GM19025 (cell line): ENCODE data around the gene DDAH1.
"Not testable (repeated sequence)": the region's sequence is repeated elsewhere in the genome, so short reads cannot be mapped to it uniquely, and the experiment has no call there.

Experiments
- ATAC-seq: cut with Tn5 transposase; IDR thresholded peaks from one replicate; pipeline ENCODE4 v1.9.1; 2021; ENCODE audit warnings: mild to moderate bottlenecking, low read depth, moderate library complexity; ENCODE audit not compliant: unreplicated experiment

The DDAH1 gene

GRCh38 chr1:85473390-85473789, 8.4 kb upstream of the DDAH1 start:
- ATAC-seq: no peak

GRCh38 chr1:85471558-85471957, 6.6 kb upstream of the DDAH1 start:
- ATAC-seq: no peak

- ATAC-seq: not testable (repeated sequence)
These were observed 5.2 kb upstream of the DDAH1 start for GRCh38 chr1:85470130-85470529.

DNA sequence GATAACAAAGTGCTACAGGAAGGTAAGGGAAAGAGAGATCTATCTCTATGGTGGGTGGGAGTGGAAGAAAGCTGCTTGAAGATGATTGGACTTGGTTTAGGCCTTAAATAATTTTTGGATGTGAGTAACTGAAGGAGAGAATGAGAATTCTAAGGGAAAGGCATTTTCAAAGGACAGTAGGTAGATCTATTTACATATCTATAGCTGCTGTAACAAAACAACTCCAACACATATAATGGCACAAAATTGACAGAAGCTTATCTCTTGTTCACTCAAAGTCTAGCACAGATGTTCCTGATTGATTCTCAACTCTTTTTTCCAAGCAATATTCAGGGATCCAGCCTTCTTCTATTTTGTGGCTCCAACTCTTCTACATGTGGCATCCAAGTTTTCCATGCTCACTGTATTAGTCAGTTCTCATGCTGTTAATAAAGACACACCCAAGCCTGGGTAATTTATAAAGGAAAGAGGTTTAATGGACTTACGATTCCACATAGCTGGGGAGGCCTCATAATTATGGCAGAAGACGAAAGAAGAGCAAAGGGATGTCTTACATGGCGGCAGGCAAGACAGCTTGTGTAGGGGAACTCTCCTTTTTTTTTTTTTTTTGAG, 3.1 kb upstream of the DDAH1 start:
- no peak for ATAC-seq

DNA sequence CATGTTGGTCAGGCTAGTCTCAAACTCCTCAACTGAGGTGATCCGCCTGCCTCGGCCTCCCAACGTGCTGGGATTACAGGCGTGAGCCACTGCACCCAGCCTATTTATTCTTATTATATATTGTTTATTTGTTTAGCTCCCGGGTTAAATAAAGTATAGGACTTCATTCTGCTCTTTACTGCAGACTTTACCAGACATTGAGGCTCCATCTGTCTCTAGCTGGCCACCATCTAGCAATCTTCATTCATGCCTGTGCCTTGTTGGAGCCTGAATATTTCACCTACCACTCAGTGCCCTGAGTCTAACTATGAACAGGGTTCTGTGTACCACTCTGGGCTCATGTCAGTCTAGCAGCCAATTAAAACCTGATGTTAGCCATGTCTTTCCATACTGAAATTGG, 2.1 kb upstream of the DDAH1 start:
- no peak for ATAC-seq

DNA sequence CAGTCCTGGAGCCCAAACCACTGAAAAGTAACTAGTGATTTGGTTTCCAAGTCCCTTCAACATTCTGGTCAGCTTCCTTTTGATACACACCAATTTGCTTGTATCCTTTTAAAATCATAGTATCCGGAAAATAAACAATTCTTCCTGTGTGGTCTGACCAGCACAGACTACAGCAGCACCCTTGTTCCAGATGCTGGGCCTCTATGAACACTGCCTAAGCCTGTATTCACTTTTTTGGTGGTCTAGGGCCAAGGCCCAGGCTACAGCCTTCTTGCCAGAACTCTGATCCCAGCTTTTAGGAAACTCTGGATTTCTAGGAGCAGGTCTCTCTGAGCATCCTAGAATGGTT, 801 bp upstream of the DDAH1 start:
- no peak for ATAC-seq

DNA sequence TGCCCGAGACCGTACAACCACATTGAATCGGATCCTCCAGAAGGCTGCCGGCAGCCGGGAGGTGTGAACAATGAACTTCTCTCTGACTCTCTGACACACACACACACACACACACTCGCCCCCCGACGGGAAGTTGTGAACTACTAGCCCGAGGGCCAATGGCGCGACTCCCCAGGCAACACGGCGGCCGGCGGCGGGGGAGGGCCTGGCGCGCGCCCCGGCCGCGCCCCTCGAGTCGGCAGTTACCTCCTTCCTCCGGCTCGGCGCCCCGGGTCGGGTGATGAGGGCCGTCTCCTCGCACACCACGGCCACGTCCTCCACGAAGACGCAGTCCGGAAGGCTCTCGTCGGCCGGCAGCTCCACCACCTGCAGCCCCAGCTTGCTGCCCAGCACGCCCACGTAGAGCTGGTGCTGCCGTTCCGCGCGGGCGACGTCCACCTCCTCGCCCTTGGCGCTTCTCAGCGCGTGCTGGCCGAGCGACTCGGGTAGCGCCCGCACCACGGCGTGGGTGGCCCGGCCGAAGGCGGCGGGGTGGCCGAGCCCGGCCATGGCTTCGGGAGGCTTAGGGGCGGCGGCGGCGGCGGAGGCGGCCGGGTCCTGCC, 361 bp downstream of the DDAH1 start:
- peak; percentile 52 for ATAC-seq

- no peak for ATAC-seq
These were observed 1.0 kb downstream of the DDAH1 start for GRCh38 chr1:85463731-85464496.

- ATAC-seq: no peak
These were observed 1.9 kb downstream of the DDAH1 start for GRCh38 chr1:85462931-85463649.

GRCh38 chr1:85461216-85461918, 3.6 kb downstream of the DDAH1 start:
- no peak for ATAC-seq

GRCh38 chr1:85460555-85461088, 4.3 kb downstream of the DDAH1 start:
- no peak for ATAC-seq

DNA sequence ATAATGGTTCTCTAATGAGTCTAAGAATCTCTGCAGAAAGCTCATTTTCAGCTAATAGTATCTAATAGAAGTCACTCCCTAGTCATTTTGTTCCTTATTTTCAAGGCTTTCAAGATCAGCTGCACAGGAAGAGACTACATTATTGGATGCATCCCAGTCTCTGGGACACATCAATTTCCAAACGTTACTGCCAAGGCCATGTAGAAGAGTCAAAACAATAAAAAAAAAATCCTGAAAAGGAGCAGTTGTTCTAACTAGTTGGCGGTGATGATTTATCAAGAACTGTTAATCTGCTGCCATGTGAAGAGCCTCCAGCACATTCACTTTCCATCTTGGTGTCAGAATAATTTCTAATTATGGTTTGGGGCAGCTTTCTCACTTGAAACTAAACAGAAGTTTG, 5.7 kb downstream of the DDAH1 start:
- ATAC-seq: no peak

- no peak for ATAC-seq
These were observed 10.7 kb downstream of the DDAH1 start for GRCh38 chr1:85454214-85454613.

DNA sequence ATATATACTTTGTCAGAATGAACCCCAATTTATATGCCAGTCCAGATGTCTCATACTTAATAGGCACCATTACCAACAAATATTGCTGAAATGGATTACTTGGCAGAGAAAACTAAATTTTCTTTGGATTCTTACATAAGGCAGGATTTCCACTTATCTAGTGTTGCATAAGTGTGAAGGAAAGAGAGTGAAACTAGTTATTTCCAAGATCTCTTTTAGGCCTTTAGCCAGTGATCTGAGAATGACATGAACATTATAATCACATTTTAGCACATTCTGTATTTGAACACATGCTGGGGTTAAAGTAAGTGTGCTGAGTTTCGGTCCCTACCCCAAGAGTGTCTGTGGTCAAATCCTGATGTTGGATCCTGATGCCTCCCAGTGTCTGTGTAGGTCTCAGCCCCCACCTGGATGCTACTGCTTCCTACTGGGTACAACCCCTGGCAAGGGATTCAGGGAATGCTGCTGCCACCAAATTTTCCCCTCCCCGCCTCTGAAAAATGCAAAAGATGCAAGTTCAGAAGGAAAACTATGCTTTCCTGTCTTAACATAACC, 11.2 kb downstream of the DDAH1 start:
- no peak for ATAC-seq

DNA sequence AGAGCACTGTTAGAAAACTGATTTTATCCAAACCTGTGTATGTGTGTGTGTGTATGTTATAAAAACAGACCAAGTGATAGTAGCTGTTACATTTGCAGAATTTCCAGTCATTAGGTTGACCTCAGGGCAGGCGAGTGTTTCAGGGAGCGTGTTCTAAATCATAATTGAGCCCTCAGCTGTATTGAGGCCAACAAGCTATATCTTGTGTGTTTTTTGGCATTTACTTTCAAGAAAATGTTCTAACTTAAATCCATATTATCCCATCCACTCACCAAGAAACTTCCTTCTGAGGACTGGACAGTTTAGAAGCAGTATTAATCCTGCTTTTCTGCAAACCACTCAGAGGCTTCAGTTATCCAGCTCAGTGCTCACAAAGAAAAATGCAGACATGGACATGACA, 12.0 kb downstream of the DDAH1 start:
- ATAC-seq: no peak

DNA sequence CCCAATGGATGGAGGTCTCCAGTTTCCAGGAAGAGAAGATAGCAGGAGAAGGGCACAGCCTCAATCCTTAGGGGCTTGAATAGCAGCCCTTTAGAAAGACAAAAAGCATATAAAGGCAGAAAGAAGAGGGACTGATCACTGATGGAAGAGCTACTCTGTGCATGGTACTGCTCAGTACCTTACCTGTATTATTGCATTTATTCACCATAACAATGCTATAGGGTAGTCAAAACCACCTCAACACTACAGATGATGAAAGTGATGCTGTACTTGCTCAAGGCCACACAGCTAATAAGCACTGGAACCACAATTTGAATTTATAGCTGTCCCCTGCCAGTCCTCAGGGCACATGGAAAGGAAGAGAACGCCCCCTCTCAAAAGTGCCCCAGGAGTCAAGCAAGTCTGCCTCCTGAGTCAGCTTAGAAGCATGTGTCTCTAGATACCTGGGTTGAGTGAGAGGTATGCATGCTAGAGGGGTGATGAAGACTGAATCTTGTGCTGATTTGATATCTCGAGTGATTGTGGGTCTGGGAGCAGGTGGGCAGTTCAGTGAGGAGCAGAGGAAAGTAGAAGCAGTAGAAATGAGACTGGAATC, 13.6 kb downstream of the DDAH1 start:
- ATAC-seq: no peak

- no peak for ATAC-seq
These were observed 14.1 kb downstream of the DDAH1 start for GRCh38 chr1:85450832-85451231.

- no peak for ATAC-seq
These were observed 15.6 kb downstream of the DDAH1 start for GRCh38 chr1:85449356-85449755.

- no peak for ATAC-seq
These were observed 16.6 kb downstream of the DDAH1 start for GRCh38 chr1:85448358-85448757.
